Measurements from ENCODE around the gene ARHGAP32.
"Not testable (repeated sequence)": the region's sequence is repeated elsewhere in the genome, so short reads cannot be mapped to it uniquely, and the experiment has no call there.

ARHGAP32 gene

GRCh38 chr11:129018991-129019390, 173.1 kb downstream of the ARHGAP32 start:
- DNase-seq = no peak

- DNase-seq = no peak
These were observed 174.0 kb downstream of the ARHGAP32 start for GRCh38 chr11:129018126-129018525.

- no peak for DNase-seq
These were observed 178.2 kb downstream of the ARHGAP32 start for GRCh38 chr11:129013737-129014475.

- no peak for DNase-seq
These were observed 179.2 kb downstream of the ARHGAP32 start for GRCh38 chr11:129012880-129013279.

GRCh38 chr11:129006161-129006560, 186.0 kb downstream of the ARHGAP32 start:
- DNase-seq = no peak

- not testable (repeated sequence) for DNase-seq
These were observed 193.0 kb downstream of the ARHGAP32 start for GRCh38 chr11:128999165-128999564.

- DNase-seq = no peak
These were observed 203.7 kb downstream of the ARHGAP32 start for GRCh38 chr11:128988242-128988970.

DNA sequence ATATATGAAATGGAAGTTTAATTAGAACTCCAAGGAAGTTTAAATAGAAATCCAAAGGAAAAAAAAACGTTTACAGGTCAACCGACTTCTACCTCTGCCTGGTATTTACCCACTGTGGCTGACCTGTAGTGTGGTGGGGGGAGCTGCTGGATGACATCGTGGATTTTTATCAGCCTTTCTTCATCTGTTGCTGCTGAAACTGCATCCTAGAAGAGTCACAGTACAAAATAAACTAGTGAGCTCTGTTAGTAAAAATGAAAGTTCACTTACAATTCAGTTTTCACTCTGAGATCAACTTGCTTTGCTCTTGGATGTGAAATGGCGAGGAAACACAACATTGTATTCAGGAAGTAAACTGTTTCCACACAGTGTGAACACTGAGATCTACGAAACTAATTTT, 206.2 kb downstream of the ARHGAP32 start:
- no peak for DNase-seq

DNA sequence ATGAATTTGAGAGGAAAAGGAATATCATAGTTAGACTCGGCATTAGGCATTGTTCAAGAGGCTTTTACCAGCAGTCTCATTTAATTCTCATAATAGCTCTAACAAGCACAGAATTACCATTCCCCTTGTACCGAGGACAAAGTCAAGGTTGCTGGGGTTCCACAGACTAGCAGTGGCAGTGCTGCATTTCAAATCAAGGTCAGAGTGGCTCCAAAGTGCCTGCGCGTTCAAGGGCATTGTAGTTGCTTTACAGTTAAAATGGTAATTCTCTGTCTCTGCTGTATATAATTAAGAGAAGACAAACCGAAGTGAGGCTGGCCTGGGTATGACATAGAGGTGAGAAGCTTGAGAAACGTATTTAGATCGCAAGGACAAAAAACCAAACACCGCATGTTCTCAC, 209.1 kb downstream of the ARHGAP32 start:
- no peak for DNase-seq

- DNase-seq = no peak
These were observed 210.9 kb downstream of the ARHGAP32 start for GRCh38 chr11:128981254-128981653.

GRCh38 chr11:128970598-128971190, 221.4 kb downstream of the ARHGAP32 start:
- no peak for DNase-seq

- no peak for DNase-seq
These were observed 223.2 kb downstream of the ARHGAP32 start for GRCh38 chr11:128968916-128969315.

DNA sequence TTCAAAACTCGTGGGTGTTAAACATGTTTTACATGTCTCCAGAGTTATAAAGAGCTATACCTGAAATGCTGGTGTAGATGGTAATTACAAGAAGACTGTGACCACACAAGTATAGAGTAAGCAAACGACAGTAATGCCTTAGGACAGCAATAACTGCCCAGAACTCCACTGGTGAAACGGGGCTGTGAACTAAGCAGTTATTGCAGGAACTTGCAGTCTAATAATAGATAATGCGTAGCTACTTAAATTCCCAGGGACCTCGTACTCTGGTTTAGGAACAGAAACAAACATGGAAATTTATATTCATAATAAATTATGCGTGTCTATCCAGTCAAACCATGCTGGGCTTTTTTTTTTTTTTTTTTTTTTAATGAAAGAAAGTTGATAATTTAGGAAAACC, 224.5 kb downstream of the ARHGAP32 start:
- no peak for DNase-seq

DNA sequence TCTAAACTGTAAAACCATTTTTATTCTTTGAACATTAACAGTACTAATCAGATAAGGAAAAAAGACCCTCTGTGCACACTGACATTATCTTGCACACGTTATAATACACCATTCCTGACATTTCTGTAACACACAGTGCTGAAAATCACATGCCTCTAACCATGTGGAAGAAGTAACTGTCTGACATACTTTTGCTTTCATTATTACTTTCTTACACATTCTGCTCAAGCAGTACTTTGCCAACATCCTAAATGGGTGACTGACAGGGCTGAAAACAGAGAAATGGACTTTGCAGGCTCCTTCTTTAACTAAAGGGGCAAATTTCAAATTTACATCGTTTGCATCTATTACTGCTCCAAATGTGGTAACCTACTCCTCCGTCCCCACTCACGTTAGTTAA, 226.6 kb downstream of the ARHGAP32 start:
- DNase-seq = no peak

DNA sequence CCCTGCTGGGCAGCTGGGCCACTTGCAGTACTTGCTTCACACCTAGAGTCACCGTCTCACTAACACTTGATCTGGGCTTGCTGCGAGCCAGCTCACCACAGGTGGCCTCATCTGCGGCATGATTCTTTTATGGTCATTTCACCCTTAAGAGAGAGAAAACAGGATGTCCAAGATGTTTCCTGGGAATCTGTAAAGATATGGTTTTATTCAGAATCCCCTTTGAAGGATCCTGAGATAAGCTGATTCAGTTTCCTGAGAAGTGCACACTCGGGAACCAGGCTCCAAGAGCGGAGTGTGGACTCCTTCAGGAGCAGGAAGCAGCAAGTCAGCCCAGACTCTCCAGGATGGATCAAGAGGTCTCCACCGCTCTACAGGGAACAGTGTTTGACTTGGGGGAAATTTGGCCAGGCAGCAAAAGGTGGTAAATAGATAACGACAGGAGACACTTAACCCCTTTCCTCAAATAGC, 227.6 kb downstream of the ARHGAP32 start:
- DNase-seq = no peak

DNA sequence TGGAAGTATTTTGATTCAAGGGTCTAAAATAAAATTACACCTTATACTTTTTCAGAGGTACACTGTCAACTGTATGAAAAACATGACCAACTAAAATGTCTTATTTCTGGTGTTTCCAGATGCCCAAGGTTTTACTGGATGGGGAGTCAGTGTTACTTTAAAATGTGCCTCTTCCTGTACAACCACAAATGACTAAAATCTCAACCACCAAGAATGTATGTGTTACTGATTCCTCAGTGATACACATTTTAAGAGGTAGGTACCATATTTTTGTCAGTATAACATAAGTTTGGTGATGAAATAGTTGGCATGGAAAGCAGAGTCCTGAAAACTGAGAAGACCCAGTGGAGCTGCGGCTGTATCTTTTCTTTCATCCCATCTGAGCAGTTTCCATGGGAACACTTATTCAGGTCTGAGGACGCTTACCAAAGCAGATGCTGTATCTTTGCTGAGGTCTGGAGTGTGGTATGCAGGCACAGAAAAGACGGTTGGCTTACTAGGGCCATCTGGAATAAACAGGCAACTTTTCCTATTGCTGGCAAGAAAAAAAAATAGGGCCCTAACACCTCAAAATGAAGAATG, 228.3 kb downstream of the ARHGAP32 start:
- no peak for DNase-seq

DNA sequence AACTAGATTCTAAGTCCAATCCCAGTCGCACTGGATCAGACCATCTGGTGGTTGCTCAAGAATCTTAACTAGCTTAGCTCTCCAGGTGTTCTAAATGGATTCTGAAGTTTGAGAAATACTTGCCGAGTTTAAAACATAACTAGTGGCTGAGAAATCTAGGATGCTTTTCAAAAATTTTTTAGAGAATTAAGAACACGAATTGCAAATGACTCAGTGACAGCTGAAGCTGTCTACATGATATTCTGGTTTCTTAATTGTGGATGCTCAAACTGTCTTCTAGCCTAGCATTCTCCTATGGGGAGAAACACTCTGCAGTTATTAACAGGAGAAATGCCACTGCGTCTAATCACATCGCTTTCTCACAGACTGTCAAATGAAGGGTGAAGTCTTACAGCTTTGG, 229.2 kb downstream of the ARHGAP32 start:
- DNase-seq = no peak

DNA sequence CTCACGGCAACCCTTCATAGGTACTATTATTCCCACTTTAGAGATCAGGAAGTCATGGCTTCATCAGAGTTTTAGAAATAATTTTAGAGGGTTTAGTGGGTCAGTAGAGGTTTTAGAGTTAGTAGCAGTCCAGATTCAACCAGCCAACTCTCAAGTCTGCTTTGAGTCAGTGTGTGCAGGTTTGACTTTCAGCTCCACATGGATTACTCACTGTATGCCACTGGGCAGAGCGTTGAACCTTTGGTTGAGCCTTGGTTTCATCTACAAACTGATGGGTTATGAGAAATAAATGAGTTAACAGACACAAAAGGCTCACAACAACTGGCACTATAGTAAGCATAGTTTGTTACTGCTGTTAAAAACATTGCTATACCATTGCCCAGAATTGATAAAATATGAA, 230.5 kb downstream of the ARHGAP32 start:
- no peak for DNase-seq

DNA sequence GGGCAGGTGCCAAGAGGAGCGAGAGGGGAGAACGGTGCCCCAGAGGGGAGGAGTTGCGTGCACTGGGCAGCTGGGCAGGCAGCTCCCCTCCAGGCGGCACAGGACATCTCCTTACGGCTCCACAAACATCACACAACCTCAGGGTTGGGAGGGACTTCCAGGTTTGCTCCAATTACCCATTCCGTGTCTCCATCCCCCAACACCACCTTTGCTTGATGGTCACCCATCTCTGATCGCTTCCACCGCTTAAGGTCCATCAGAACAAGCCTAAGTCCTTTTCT, 235.0 kb downstream of the ARHGAP32 start:
- no peak for DNase-seq

DNA sequence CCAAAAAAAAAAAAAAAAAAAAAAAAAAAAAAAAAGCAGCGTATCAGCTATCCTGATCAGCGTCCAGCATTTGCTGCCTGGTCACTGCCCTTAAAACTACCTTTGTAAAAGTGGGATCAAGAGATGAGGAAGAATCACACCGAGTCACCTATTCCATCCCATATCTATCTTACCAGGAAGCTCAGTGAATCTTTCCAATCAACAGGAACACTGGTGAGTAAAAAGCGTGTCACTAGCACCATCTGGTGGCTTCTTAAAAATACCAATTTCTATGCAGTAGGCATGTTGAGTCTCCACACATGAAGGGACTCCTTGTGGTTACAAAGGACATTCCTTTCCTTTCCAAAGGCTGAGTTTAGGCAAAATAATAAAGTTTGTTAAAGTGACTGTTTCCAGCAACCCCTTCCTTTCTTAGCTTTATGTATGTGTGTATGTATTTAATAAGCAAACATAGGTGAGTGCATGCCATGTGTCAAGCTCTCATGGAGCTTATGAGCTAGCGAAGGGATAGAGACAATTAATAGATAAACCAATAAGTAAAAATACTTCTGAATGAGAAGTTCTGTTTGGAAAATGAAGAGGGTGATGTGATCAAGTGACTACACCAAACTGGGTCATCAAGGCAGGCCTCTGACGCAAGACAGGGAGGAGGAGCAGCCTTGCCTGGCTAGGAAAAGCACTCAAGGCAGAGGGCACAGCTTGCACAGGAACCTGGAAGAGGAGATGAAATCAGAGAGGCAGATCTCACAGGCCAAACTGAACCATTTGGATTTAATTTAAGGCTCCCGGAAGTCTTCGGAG, 235.5 kb downstream of the ARHGAP32 start:
- DNase-seq = peak; percentile 79

GRCh38 chr11:128955636-128956035, 236.5 kb downstream of the ARHGAP32 start:
- DNase-seq = no peak

- DNase-seq = no peak
These were observed 239.0 kb downstream of the ARHGAP32 start for GRCh38 chr11:128953151-128953550.
